RWPE1 (cell line): ENCODE results near the gene SLC16A3.
"Not testable (repeated sequence)": the region's sequence is repeated elsewhere in the genome, so short reads cannot be mapped to it uniquely, and the experiment has no call there.

Source experiments
- CTCF ChIA-PET: fragments of 350-600 bp; sonication (Branson Sonifier 250); formaldehyde crosslinking; extraction: SDS; loops from one replicate; lab custom pipeline; 2021; lab: Yijun Ruan, JAX
- POLR2A ChIA-PET: fragments of 400-600 bp; formaldehyde crosslinking; extraction: SDS; loops from one replicate; lab custom pipeline; 2020; ENCODE audit warnings: antibody characterized with exemption; ENCODE audit not compliant: low non-redundant PET; lab: Yijun Ruan, JAX
- DNase-seq: peaks from one replicate; pipeline ENCODE4 v3.0.0; 2012; ENCODE audit warnings: low spot score
- H3K27ac ChIP-seq: fragments of 450-650 bp; 2 replicates; pipeline ENCODE4 v1.5.1; 2017
- CTCF ChIP-seq: fragments of 450-650 bp; conservative IDR thresholded peaks from 2 replicates; pipeline ENCODE4 v1.5.1; 2017; ENCODE audit warnings: low read depth, mild to moderate bottlenecking

The SLC16A3 gene

DNA sequence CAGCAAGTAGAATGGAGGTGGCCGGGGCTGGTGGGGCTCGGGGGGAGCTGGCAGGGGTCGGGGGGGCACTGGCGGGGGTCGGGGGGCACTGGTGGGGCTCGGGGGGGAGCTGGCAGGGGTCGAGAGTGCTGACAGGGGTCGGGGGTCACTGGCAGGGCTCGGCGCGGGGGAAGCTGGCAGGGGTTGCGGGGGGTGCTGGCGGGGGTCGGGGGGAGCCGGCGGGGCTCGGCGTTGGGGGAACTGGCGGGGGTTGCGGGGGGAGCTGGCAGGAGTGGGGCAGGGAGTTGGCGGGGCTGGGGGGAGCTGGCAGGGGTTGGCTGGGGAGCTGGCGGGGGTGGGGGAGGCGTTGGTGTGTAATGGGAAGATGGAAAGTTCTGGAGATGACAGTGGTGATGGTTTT is 41.3 kb upstream of the SLC16A3 start:
- POLR2A ChIA-PET: no interaction called here
- H3K27ac ChIP-seq: no peak overlapping the region
- TF ChIP-seq CTCF: no peak
- DNase-seq: no peak
- CTCF ChIA-PET: no interaction called here

DNA sequence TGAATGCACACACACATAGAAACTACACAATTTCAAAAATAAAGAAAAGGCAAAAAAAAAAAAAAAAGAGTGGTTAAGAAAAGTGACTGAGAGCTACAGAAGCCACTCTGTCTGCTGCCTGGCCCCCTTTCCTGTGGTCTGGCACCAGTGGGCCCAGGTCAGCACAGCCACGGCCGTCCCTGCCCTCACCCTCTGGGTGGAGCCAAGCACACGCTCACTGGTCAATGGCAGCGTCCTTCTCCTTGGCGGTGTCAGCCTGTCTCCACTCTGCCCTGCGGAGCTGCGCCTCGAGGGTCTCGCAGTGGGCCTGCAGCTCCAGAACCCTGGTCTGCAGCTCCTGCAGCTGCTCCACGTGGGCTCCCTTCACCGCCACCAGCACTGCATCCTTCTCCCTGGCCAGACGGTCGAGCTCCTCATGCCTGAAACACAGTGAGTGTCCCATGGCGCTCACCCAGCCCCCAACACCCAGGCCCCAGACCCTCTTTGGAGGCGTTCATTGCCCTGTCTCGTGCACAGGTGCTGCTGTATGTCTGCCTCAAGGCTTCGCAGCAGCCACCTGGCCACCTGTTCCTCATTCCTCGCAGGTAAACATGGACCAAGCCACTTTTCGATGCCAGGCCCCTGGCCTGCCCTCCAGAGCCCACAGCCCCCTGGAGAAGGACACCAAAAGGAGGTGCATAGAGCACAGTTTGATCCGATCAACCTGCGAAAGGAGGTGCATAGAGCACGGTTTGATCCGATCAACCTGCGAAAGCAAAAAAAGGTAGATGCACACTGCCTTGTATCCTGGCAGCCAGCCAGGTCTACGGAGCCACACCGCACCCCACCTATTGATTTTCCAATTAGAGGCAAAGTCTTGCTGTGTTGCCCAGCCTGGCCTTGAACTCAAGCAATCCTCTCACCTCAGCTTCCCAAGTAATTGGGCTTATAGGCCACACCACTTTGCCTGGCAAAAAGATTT is 40.6 kb upstream of the SLC16A3 start:
- H3K27ac ChIP-seq: peak overlapping the region; percentile 3; the same call in 1 of the 2 replicates
- ChIA-PET CTCF (no interaction called here), POLR2A (no interaction called here)
- no peak for TF ChIP-seq CTCF
- no peak for DNase-seq

- DNase-seq, POLR2A ChIA-PET, H3K27ac ChIP-seq, CTCF ChIA-PET: not testable (repeated sequence)
Measured at GRCh38 chr17:82193050-82193449, 35.8 kb upstream of the SLC16A3 start.

GRCh38 chr17:82193520-82194220 is 35.2 kb upstream of the SLC16A3 start:
- CTCF ChIA-PET: no interaction called here
- no peak for DNase-seq
- TF ChIP-seq CTCF: no peak
- H3K27ac ChIP-seq: no peak overlapping the region
- POLR2A ChIA-PET: no interaction called here

GRCh38 chr17:82194765-82195164 is 34.1 kb upstream of the SLC16A3 start:
- CTCF ChIA-PET: interaction anchor here (0.8 kb wide), 1 partner anchor 199 kb away, joined by 5 read pairs; no protein-coding TSS in a partner anchor
- no peak for DNase-seq
- no peak overlapping the region for H3K27ac ChIP-seq
- TF ChIP-seq CTCF: no peak
- POLR2A ChIA-PET: no interaction called here

GRCh38 chr17:82195675-82196672 is 32.9 kb upstream of the SLC16A3 start:
- no peak for DNase-seq
- ChIA-PET CTCF (interaction anchor here (0.5 kb wide), 1 partner anchor 14 kb away, joined by 3 read pairs; no protein-coding TSS in a partner anchor), POLR2A (no interaction called here)
- H3K27ac ChIP-seq: no peak overlapping the region
- TF ChIP-seq CTCF: no peak
